Cardiac muscle cell (in vitro differentiated cells and primary cell): ENCODE results near the gene DNTT. TPM values are rescaled to one million over a fixed set of nuclear protein-coding genes. Genes with fewer than 3 reads are reported as not detected.

ENCODE experiments used
- DNase-seq, 2 donors: peaks; one replicate each; pipeline versions ENCODE4 v3.0.0 to v3.0.0-alpha.2; 2010 to 2017; ENCODE audit warnings: low read depth in 1 of 2, low spot score in 1 of 2
- H3K27ac ChIP-seq: fragments of 200-600 bp; sonication (generic); 2 replicates; pipeline ENCODE4 v1.5.1; 2016
- H3K27me3 ChIP-seq: fragments of 200-600 bp; sonication (generic); 2 replicates; pipeline ENCODE4 v1.6.0; 2016; ENCODE audit warnings: control low read depth
- H3K36me3 ChIP-seq: fragments of 200-600 bp; sonication (generic); 2 replicates; pipeline ENCODE4 v1.5.1; 2016; ENCODE audit warnings: control low read depth
- H3K4me1 ChIP-seq: fragments of 200-600 bp; sonication (generic); 2 replicates; pipeline ENCODE4 v1.8.1; 2017; ENCODE audit warnings: low read depth, mild to moderate bottlenecking, mixed run types
- H3K4me3 ChIP-seq: fragments of 200-600 bp; sonication (generic); 2 replicates; pipeline ENCODE4 v1.5.1; 2016; ENCODE audit warnings: mild to moderate bottlenecking
- H3K9me3 ChIP-seq: fragments of 200-600 bp; sonication (generic); 2 replicates; pipeline ENCODE4 v1.5.1; 2017; ENCODE audit warnings: low read depth, mild to moderate bottlenecking, control low read depth
- CTCF ChIP-seq: IDR thresholded peaks from 2 replicates; pipeline ENCODE4 v1.5.1; 2012; ENCODE audit warnings: low read depth, mild to moderate bottlenecking, low read length
- polyA plus RNA-seq: library from polyadenylated mRNA; unstranded; fragments of >200 nt; fragmentation: Nextera tagmentation; extraction: Ambion mirVana; gene quantifications from 2 replicates; pipeline ENCODE4 v1.2.1, GENCODE V29; 2016
- total RNA-seq: library from RNA; depleted of rRNA; stranded (reverse); fragments of >200 nt; gene quantifications from 2 replicates; pipeline ENCODE4 v1.2.3, GENCODE V29; 2016

Gene DNTT
- total and polyA plus RNA-seq, 2 experiments from 2014 or later: not detected

GRCh38 chr10:96352027-96352426 lies 47.8 kb downstream of the DNTT start:
- Histone ChIP-seq H3K27me3 (no peaks in the 10 kb centered on the region), H3K4me1 (no peaks in the 10 kb centered on the region), H3K27ac (no peak overlapping the region), H3K9me3 (no peaks in the 10 kb centered on the region), H3K36me3 (no peaks in the 10 kb centered on the region), H3K4me3 (no peak overlapping the region)
- TF ChIP-seq CTCF: no peak
- DNase-seq: no peak

GRCh38 chr10:96352582-96352981 lies 48.3 kb downstream of the DNTT start:
- Histone ChIP-seq H3K9me3 (no peaks in the 10 kb centered on the region), H3K4me3 (no peak overlapping the region), H3K4me1 (no peaks in the 10 kb centered on the region), H3K36me3 (no peaks in the 10 kb centered on the region), H3K27ac (no peak overlapping the region), H3K27me3 (no peaks in the 10 kb centered on the region)
- no peak for TF ChIP-seq CTCF
- DNase-seq: no peak

- no peak overlapping the region for H3K4me3 ChIP-seq
- H3K36me3 ChIP-seq: no peaks in the 10 kb centered on the region
- no peak for DNase-seq
- H3K27me3 ChIP-seq: no peaks in the 10 kb centered on the region
- no peaks in the 10 kb centered on the region for H3K4me1 ChIP-seq
- no peaks in the 10 kb centered on the region for H3K9me3 ChIP-seq
- no peak for TF ChIP-seq CTCF
- H3K27ac ChIP-seq: no peak overlapping the region
These were observed 52.9 kb downstream of the DNTT start for GRCh38 chr10:96357038-96357620.

GRCh38 chr10:96358851-96359540 lies 54.8 kb downstream of the DNTT start, which contains the start of gene OPALIN:
Gene OPALIN (minus strand): TSS chr10:96359002. CDS start chr10:96358896, 106 bp downstream.
- no peak for DNase-seq
- no peaks in the 10 kb centered on the region for H3K4me1 ChIP-seq
- no peaks in the 10 kb centered on the region for H3K27me3 ChIP-seq
- no peak for TF ChIP-seq CTCF
- no peak within 1 kb of the TSS for H3K27ac ChIP-seq
- no peaks in the 10 kb centered on the region for H3K9me3 ChIP-seq
- no peak within 1 kb of the TSS for H3K4me3 ChIP-seq
- H3K36me3 ChIP-seq: no peaks in the 10 kb centered on the region

GRCh38 chr10:96359616-96360015 lies 55.4 kb downstream of the DNTT start:
- H3K4me1 ChIP-seq: no peaks in the 10 kb centered on the region
- no peak overlapping the region for H3K27ac ChIP-seq
- H3K27me3 ChIP-seq: no peaks in the 10 kb centered on the region
- H3K36me3 ChIP-seq: no peaks in the 10 kb centered on the region
- no peak for TF ChIP-seq CTCF
- H3K9me3 ChIP-seq: no peaks in the 10 kb centered on the region
- no peak for DNase-seq
- no peak overlapping the region for H3K4me3 ChIP-seq
